Epidermal melanocyte (primary cell): ENCODE data around the gene DNM2.
"Not testable (repeated sequence)": the region's sequence is repeated elsewhere in the genome, so short reads cannot be mapped to it uniquely, and the experiment has no call there.

Experiments used
- DNase-seq: peaks from one replicate; pipeline ENCODE4 v3.0.0; 2011; ENCODE audit warnings: low spot score; ENCODE audit not compliant: insufficient read length

Gene DNM2

DNA sequence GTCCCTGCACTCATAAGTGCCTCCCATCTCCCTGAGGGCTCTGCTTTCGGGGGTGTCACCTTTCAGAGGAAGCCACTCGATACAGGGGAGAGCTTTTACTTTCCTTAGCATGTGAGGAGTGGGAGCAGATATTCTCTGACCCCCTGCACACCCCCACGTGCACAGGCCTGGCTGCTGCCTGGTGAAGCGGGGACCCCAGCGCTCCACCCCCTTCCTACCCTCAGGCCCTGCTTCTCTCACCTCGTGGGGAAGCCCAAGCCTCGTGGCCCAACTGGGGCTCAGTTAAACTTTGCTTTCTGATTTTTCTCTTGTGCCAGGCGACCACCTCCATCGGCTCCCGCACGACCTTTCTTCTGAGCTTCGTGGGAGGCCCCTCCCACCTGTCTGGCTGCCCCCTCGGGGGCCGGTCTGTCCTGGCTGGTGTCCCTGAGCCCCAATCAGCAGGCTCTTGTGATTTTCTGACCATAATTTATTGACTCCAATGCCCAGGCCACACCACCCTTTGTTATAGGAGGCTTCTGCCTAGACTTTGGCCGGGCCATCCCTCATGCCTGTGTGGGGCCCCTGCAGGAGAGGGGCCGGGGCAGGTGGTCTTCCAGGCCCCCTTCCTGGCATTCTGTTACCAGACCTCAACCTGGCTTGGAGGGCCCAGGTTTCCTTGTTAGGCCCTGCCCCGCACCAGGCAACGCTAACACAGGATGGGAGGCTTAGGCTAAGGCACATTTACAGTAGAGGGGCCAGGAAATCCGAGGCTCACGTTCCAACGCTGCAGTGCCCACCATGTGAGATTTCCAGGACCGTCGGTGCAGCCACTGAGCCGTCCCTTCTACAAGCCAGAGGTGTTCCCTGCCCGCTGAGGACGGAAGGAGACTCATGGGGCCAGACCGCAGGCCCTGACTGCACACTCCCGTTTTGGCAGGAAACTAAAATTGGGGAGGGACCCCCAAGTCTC, 114.4 kb downstream of the DNM2 start:
- DNase-seq = no peak

- no peak for DNase-seq
These were observed 115.0 kb downstream of the DNM2 start for GRCh38 chr19:10832939-10833296.

GRCh38 chr19:10835089-10835753, 117.3 kb downstream of the DNM2 start:
- DNase-seq = peak; percentile 99

DNA sequence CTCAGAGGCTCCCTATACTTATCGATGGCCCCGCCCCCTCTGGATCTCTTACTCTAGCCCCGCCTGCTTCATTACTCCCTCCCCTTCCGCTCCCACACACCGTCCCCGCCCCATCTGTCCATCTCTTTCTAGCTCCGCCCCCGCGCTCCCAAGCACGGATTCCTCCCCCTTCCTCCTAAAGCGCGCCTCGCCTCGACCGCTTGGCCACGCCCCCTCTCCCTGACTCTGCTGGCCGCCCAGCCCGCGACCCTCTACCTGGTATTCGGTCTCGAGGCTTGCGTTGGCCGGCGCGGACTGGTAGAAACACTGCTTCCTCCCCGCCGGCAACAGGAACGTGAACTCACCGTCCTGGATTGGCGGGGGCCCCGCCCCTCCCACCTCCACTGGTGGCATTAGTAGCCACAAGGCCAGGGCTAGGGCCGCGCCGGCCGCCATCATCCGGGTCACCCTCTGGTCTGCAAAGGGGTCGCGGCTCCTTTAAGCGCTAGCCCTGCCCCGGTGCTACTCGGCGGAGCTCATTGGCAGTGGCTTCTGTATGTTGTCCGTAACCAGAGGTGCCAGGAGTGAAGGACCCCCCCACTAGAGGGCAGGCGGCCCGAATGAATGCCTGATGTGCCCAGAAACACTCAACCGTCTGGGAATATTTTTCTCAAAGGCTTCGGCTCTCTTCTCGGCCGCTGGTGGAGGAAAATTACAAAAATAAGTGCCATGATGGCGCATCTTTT, 118.0 kb downstream of the DNM2 start, which contains the start of gene TMED1:
Gene TMED1, minus strand, starts transcription at position 459 of the 725 bp plus-strand sequence. Its CDS starts 21 bp downstream, at position 438.
- peak; percentile 98 for DNase-seq

GRCh38 chr19:10836479-10837330, 118.8 kb downstream of the DNM2 start:
- DNase-seq = no peak

GRCh38 chr19:10837649-10838048, 119.8 kb downstream of the DNM2 start:
- DNase-seq = not testable (repeated sequence)

GRCh38 chr19:10838377-10838776, 120.5 kb downstream of the DNM2 start:
- DNase-seq = no peak

DNA sequence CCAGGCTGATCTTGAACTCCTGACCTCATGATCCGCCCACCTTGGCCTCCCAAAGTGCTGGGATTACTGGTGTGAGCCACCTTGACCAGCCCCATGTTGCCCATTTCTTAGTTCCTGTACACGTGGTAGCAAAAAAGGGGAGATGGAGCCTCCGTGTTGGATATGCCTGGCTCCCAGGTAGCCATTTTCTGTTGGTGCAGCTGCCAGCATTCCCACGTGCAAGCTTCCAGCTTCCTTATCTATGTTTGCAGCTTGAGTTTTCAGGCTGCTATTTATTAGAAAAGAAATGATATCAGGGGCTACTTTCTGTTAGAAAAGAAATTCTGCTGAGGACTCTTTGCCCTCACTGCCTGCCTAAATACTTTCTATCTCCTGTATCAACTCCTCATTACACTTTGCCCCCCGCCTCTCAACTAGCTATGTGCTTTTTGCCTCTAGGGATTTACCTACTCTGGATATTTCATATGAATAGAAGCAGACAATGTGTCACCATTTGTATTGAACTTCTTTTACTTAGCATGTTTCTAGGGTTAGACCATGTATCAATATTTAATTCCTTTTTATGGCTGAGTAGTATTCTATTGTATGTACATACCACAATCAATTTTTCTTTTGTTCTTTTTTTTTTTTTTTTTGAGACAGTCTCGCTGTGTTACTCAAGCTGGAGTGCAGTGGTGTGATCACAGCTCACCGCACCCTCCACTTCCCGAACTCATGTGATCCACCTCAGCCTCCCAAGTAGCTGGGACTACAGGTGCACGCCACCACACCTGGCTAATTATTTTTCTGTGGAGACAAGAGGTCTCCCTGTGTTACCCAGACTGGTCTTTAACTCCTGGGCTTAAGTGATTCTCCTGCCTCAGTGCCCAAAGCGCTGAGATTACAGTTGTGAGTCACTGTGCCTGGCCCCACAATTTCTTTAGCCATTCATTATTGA, 121.5 kb downstream of the DNM2 start:
- DNase-seq = no peak

GRCh38 chr19:10842788-10843187, 124.9 kb downstream of the DNM2 start:
- no peak for DNase-seq

- no peak for DNase-seq
These were observed 128.8 kb downstream of the DNM2 start for GRCh38 chr19:10846500-10847202.

- DNase-seq = no peak
These were observed 130.5 kb downstream of the DNM2 start, which contains the start of gene C19orf38 for GRCh38 chr19:10848230-10848856. Gene C19orf38, plus strand, starts transcription at chr19:10848415. Its CDS starts 94 bp downstream, at chr19:10848509.

- DNase-seq = no peak
These were observed 132.8 kb downstream of the DNM2 start for GRCh38 chr19:10850631-10851030.

DNA sequence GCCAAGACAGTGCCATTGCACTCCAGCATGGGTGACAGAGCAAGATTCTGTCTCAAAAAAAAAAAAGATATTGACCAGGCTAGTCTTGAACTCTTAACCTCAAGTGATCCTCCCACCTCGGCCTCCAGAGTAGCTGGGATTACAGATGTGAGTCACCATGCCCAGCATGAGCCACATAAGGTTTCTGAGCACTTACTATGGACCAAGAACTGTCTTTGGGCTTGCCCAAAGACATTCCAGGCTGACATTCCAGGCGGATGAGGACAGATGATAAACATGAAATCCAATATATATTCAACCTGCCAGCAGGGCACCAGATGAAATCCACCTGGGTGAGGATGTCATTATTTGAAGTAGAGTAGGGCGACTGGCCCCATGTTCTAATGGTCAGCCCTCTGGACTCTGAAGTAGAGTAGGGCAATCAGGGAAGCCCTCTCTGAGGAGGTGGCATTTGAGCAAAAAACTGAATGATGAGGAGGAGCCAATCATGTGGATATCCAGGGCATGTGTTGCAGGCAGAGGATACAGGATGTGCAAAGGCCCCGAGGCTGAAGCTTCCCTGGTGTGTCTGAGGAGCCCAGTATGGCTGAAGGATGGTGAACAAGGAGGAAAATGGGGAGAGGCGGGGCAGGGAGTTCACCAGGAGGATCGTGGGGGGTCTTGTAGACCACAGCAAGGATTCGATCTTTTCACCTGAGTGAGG, 134.4 kb downstream of the DNM2 start:
- DNase-seq = no peak

GRCh38 chr19:10852941-10853340, 135.1 kb downstream of the DNM2 start:
- no peak for DNase-seq

- no peak for DNase-seq
These were observed 136.6 kb downstream of the DNM2 start for GRCh38 chr19:10854350-10855089.

DNA sequence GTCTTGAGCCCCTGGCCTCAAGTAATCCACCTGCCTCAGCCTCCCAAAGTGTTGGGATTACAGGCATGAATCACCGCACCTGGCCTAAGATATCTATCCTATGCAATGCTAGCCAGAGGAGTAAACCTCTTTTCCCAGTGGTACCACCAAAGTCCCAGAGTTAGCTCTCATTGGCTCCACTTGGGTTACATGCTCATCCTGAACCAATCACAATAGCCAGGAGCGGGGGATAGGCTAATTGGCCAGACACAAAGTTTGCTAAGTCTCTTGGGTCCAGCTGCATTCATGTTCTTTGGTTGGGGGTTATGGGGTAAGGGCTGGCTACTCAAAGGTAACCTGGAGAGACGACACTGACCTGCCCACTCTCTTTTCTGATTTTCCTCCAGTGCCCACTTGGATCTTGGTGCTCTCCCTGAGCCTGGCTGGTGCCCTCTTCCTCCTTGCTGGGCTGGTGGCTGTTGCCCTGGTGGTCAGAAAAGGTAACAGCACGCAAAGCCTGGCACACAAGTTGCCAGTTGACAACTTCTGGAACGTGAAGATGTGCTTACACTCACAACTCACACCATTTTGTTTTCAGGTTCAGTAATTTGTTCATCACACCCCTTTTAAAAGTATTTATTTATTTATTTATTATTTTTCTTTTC, 138.1 kb downstream of the DNM2 start:
- no peak for DNase-seq

DNA sequence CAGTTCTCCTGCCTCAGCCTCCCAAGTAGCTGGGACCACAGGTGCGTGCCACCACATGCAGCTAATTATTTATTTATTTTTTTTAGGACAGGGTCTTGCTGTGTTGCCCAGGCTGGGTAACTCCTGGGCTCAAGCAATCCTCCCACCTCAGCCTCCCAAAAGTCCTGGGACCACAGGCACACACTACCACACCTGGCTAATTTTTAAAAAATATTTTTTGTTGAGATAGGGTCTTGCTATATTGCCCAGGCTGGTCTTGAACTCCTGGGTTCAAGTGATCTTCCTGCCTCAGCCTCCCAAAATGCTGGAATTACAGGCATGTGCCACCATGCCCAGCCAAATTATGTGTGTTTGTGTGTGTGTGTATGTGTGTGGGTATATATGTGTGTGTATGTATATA, 139.0 kb downstream of the DNM2 start:
- not testable (repeated sequence) for DNase-seq
